ENCODE measurements around the gene ASIC1. TPM values are rescaled to one million over a fixed set of nuclear protein-coding genes. Genes with fewer than 3 reads are reported as not detected.

Gene ASIC1
- total RNA-seq: 1 to 10 TPM in 3 of 4 donors, under 1 TPM in 1; 0.59 to 2.2 (median 1.5) TPM

- Histone ChIP-seq H3K27ac (no peak within 1 kb of the TSS), H3K27me3 (no peaks in the 10 kb centered on the region), H3K4me3 (peak within 1 kb of the TSS; percentile 82), H3K9me3 (no peaks in the 10 kb centered on the region), H3K36me3 (no peaks in the 10 kb centered on the region), H3K4me1 (peaks cover 22% of the 10 kb centered on the region)
- 3% methylated on average over 11 of the region's 88 CpGs for WGBS
- TF ChIP-seq CTCF (IDR thresholded peaks at IDR 0.05): peak in 1 of 2 donors; percentile 25
- no peak for TF ChIP-seq POLR2A (IDR thresholded peaks at IDR 0.05)
- no peak for TF ChIP-seq POLR2AphosphoS5 (IDR thresholded peaks at IDR 0.05)
- no peak for TF ChIP-seq EP300 (IDR thresholded peaks at IDR 0.05)
- DNase-seq (ENCODE audit: low spot score in 2 of 2): no peak
Observed at GRCh38 chr12:50057000-50057841, at the start of gene ASIC1. ASIC1 (plus strand) TSS chr12:50057596; CDS start chr12:50058767, 1,171 bp downstream.

GRCh38 chr12:50013361-50014147 lies 43.8 kb upstream of the ASIC1 start:
- WGBS: 83% methylated on average over 2 of the region's 2 CpGs
- Histone ChIP-seq H3K36me3 (no peaks in the 10 kb centered on the region), H3K27me3 (no peaks in the 10 kb centered on the region), H3K27ac (no peak overlapping the region), H3K4me3 (no peak overlapping the region), H3K9me3 (no peaks in the 10 kb centered on the region), H3K4me1 (peaks cover 12% of the 10 kb centered on the region)
- no peak for DNase-seq (ENCODE audit: low spot score in 2 of 2)
- no peak for TF ChIP-seq CTCF (IDR thresholded peaks at IDR 0.05)
- no peak for TF ChIP-seq POLR2A (IDR thresholded peaks at IDR 0.05)

GRCh38 chr12:50014342-50014741 lies 43.1 kb upstream of the ASIC1 start:
- 99% methylated on average over 3 of the region's 3 CpGs for WGBS
- Histone ChIP-seq H3K4me1 (peaks cover 12% of the 10 kb centered on the region), H3K9me3 (no peaks in the 10 kb centered on the region), H3K36me3 (no peaks in the 10 kb centered on the region), H3K27me3 (no peaks in the 10 kb centered on the region), H3K27ac (no peak overlapping the region), H3K4me3 (no peak overlapping the region)
- TF ChIP-seq POLR2A (IDR thresholded peaks at IDR 0.05) (no peak), EP300 (IDR thresholded peaks at IDR 0.05) (no peak), CTCF (IDR thresholded peaks at IDR 0.05) (no peak)
- no peak for DNase-seq (ENCODE audit: low spot score in 2 of 2)

GRCh38 chr12:50016501-50017475 lies 40.6 kb upstream of the ASIC1 start:
- 65% methylated on average over 10 of the region's 10 CpGs for WGBS
- Histone ChIP-seq H3K4me1 (peaks cover 12% of the 10 kb centered on the region), H3K4me3 (no peak overlapping the region), H3K27me3 (no peaks in the 10 kb centered on the region), H3K36me3 (no peaks in the 10 kb centered on the region), H3K9me3 (no peaks in the 10 kb centered on the region), H3K27ac (peak overlapping the region; percentile 25)
- DNase-seq (ENCODE audit: low spot score in 2 of 2): peak in 1 of 2 donors; percentile 81
- TF ChIP-seq EP300 (IDR thresholded peaks at IDR 0.05) (no peak), CTCF (IDR thresholded peaks at IDR 0.05) (no peak), POLR2A (IDR thresholded peaks at IDR 0.05) (no peak), POLR2AphosphoS5 (IDR thresholded peaks at IDR 0.05) (no peak)
